Ishikawa (cell line): ENCODE measurements around the gene HECTD4.

Experiments
- CEBPB ChIP-seq: IDR thresholded peaks from 2 replicates; pipeline ENCODE4 v1.6.1; 2012
- CREB1 ChIP-seq: IDR thresholded peaks from 2 replicates; pipeline ENCODE4 v1.6.1; 2012; ENCODE audit warnings: low read depth
- EGR1 ChIP-seq: IDR thresholded peaks from 2 replicates; pipeline ENCODE4 v1.6.1; 2012
- EP300 ChIP-seq: IDR thresholded peaks from 2 replicates; pipeline ENCODE4 v1.6.1; 2012; ENCODE audit warnings: borderline replicate concordance
- FOXM1 ChIP-seq: IDR thresholded peaks from 2 replicates; pipeline ENCODE4 v1.6.1; 2012; ENCODE audit warnings: low read depth, borderline replicate concordance
- MAX ChIP-seq: IDR thresholded peaks from 2 replicates; pipeline ENCODE4 v1.6.1; 2012
- NFIC ChIP-seq: IDR thresholded peaks from 2 replicates; pipeline ENCODE4 v1.6.1; 2012
- RAD21 ChIP-seq: IDR thresholded peaks from 2 replicates; pipeline ENCODE4 v1.6.1; 2012; ENCODE audit warnings: low read depth
- REST ChIP-seq: IDR thresholded peaks from 2 replicates; pipeline ENCODE4 v1.6.1; 2012; ENCODE audit warnings: low read depth, mild to moderate bottlenecking
- TAF1 ChIP-seq: IDR thresholded peaks from 2 replicates; pipeline ENCODE4 v1.6.1; 2012; ENCODE audit warnings: low read depth, mild to moderate bottlenecking
- TCF12 ChIP-seq: IDR thresholded peaks from 2 replicates; pipeline ENCODE4 v1.6.1; 2012; ENCODE audit warnings: low read depth
- TEAD4 ChIP-seq: IDR thresholded peaks from 2 replicates; pipeline ENCODE4 v1.6.1; 2012
- YY1 ChIP-seq: IDR thresholded peaks from 2 replicates; pipeline ENCODE4 v1.6.1; 2012; ENCODE audit warnings: low read depth
- ZBTB7A ChIP-seq: IDR thresholded peaks from 2 replicates; pipeline ENCODE4 v1.6.1; 2012; ENCODE audit warnings: low read depth
- TF ChIP-seq, protein P1 (sequence below): IDR thresholded peaks from 2 replicates; pipeline ENCODE4 v1.6.1; 2012

HECTD4 gene

DNA sequence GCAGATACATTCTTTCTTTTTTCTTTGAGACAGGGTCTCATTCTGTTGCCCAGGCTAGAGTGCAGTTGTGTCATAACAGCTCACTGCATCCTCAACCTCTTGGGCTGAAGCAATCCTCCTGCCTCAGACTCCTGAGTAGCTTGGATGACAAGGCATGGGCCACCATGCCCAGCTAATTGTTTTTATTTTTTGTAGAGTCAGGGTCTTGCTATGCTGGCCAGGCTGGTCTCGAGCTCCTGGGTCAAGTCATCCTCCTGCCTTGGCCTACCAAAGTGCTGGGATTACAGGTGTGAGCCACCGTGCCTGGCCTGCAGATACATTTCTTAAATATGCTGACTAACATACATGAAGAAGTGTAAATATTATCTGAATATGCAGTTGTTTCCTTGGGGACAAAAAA, 115.8 kb downstream of the HECTD4 start:
- TF ChIP-seq EGR1 (no peak), TCF12 (no peak), RAD21 (no peak), NFIC (no peak), CREB1 (no peak), FOXM1 (no peak), MAX (no peak), EP300 (no peak), ZBTB7A (no peak), REST (no peak), CEBPB (no peak), TEAD4 (no peak), YY1 (no peak), TAF1 (no peak)
- TF ChIP-seq, protein P1, sequence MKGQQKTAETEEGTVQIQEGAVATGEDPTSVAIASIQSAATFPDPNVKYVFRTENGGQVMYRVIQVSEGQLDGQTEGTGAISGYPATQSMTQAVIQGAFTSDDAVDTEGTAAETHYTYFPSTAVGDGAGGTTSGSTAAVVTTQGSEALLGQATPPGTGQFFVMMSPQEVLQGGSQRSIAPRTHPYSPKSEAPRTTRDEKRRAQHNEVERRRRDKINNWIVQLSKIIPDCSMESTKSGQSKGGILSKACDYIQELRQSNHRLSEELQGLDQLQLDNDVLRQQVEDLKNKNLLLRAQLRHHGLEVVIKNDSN: no peak

- TF ChIP-seq YY1 (no peak), CREB1 (no peak), TEAD4 (no peak), CEBPB (no peak), EGR1 (no peak), NFIC (no peak), ZBTB7A (no peak), RAD21 (no peak), TAF1 (no peak), EP300 (no peak), FOXM1 (no peak), REST (no peak), MAX (no peak), TCF12 (no peak)
- TF ChIP-seq, protein P1: no peak
Measured at GRCh38 chr12:112261559-112261958, 120.7 kb downstream of the HECTD4 start.

DNA sequence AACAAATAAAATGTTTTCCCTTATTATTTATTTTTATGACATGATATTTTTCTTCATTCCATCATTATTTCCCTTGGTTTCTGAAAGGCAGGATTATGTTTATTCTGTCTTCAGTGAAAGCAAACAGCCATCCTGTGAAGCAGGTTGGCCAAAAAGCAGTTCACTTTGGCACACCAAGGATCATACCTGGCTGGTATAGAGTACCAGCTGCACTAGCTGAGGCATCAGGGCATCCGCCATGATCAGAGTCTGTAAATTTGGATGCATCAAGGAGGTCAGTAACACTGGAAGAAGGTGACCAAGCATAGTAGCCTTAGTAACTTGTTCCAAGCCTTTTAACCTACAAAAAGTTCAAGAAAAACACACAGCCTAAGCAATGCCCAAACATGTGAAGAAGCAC, 123.3 kb downstream of the HECTD4 start:
- TF ChIP-seq FOXM1: no peak
- TF ChIP-seq, protein P1: no peak
- TF ChIP-seq REST: no peak
- TF ChIP-seq YY1: no peak
- no peak for TF ChIP-seq ZBTB7A
- no peak for TF ChIP-seq RAD21
- no peak for TF ChIP-seq CEBPB

DNA sequence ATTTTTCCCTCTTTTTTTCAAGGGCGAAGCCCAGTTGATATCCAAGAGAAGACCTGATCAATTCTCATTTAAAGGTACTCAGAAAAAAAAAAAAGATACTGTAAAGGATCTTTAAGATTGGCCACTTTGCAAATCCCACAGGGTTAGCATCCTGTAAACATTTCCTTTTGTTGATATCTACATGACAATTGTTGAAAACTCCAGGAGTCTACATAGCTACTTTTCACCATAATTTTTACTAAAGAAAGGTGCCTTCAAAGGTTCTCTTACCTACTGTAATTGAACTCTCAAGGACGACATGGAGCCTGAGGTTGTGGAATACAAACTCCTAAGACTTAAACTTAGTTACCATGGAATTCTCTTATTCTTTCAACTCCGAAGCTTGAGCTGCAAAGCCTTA, 125.5 kb downstream of the HECTD4 start:
- TF ChIP-seq TEAD4 (no peak), ZBTB7A (no peak), TAF1 (no peak), YY1 (no peak), REST (no peak), MAX (no peak), EGR1 (no peak)
